Measurements from ENCODE around the gene GPHA2.

GPHA2 gene

DNA sequence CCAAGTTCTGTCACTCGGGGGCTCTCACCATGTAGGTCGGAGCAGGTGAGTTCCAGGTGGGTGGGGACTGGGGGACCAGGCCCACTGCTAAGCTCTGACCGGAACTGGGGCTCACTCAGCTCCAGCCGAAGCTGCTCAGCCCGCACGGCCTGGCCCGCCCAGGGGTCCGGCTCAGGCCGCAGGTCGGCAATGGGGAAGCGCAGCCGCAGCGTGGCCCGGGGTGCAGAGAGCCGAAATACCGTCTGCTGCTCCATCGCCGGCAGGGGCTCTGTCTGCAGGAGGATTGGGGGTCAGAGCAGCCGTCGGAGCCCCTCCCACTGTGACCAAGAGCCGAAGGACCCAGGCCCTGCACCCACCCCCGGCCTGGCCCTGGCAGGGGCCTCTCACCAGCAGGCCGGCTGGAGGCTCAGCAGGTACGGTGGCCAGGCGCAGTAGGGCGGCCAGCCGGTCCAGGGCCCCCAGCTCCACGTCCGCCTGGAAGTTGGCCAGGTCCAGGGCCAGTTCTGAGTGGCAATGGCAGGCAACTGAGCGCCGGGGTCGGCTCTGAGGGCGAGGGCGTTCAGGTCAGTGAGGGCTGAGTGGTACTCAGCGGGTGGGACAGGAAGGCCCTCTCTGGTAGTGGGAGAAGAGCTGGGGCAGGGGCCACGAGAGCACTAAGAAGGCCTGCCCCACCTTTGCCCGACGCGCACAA, 25.9 kb downstream of the GPHA2 start:
- DNase-seq: no peak

GRCh38 chr11:64908766-64909165, 26.9 kb downstream of the GPHA2 start:
- DNase-seq: no peak

- no peak for DNase-seq
Measured at GRCh38 chr11:64906314-64906635, 29.4 kb downstream of the GPHA2 start.

GRCh38 chr11:64905516-64906313, 30.0 kb downstream of the GPHA2 start:
- DNase-seq: no peak

GRCh38 chr11:64903291-64903833, 32.3 kb downstream of the GPHA2 start:
- DNase-seq: no peak

GRCh38 chr11:64902102-64902900, 33.4 kb downstream of the GPHA2 start:
- no peak for DNase-seq

GRCh38 chr11:64900774-64901173, 34.9 kb downstream of the GPHA2 start:
- DNase-seq: no peak

DNA sequence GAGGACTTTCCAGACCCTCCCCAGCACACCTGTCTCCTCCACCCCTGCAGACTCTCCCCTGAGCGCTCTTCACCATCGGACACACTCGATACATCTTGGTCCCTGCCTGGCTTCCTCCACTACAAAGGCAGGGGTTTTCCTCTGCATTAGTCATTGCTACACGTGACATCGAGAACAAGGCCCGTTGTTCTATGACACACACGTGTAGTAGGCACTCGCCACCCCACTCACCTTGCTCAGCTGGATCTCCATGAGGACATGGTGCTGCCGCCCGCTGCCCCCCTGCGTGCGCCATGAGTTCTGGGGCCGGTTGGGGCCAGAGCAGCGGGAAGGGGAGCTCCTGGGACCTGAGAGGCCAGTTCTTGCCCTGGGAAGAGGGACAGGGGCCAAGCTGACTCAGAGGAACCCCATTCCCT, 35.4 kb downstream of the GPHA2 start:
- DNase-seq: no peak

- no peak for DNase-seq
Measured at GRCh38 chr11:64898541-64898940, 37.2 kb downstream of the GPHA2 start.

DNA sequence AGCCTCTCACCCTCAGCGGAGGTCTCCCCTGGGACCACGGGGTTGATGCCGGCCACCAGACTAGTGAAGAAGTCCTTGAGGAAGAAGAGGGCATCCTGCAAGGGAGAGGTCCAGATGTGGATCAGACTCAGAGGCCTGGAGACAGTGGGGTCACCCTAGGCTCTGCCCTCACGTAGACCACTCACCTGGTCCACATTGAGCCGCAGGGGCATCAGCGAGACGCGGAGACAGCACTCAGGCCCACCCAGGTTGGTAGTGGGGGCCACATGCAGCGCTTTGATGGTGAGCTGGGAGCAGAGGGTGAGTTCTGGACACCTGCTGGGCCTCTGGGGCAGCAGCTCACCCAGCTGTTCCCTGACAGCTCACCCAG, 37.6 kb downstream of the GPHA2 start:
- DNase-seq: no peak

GRCh38 chr11:64897381-64898075, 38.2 kb downstream of the GPHA2 start:
- no peak for DNase-seq

- no peak for DNase-seq
Measured at GRCh38 chr11:64896448-64897022, 39.2 kb downstream of the GPHA2 start.

DNA sequence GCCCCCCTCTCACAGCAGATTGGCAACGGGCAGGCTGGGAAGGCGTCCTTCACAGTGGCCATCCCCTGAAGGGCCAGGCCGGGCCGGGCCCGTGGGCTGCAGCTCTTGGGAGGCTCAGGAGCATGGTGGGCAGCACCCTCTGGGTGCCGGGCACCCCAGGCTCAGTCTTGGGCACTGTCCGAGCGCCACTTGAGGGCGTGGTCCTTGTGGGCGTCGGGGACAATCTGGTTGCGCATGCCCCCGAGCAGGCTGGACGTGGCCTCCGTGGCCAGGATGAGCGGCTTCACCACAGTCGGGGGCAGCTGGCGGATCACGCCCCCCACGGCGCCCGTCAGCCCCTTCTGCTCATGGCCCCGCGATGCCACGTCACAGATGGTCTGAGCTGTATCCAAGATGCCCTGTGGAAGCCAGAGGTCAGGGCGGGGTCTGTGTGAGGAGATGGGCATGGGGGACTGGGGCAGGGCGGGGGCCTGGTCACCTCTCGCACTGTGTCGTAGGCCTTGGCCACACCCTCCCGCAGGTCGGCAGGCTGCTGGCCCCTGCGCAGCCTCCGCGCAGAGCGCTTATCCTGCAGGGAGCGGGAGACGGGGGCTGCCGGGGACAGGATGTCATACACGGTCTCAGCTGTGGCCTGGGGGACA, 40.8 kb downstream of the GPHA2 start:
- no peak for DNase-seq

GRCh38 chr11:64894070-64894811, 41.5 kb downstream of the GPHA2 start:
- no peak for DNase-seq

- no peak for DNase-seq
Measured at GRCh38 chr11:64893194-64894069, 42.3 kb downstream of the GPHA2 start.

DNA sequence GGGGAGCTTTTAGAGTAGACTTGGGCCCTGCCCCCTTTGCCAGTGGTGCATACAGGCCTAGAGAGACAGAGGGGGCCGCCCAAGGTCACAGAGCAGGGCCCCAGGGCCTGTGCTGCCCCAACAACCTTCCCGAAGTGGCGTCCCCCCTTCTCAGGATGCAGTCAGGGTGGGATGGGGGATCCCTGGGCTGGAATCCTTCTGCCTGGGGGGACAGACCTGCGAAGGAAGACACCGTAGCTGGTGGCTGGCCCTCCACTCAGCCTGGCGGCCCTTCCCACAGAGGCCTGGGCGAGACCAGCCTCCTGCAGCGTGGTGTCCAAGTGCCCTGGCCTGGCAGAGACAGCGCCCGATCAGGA, 42.9 kb downstream of the GPHA2 start:
- no peak for DNase-seq

GRCh38 chr11:64892411-64892831, 43.3 kb downstream of the GPHA2 start:
- no peak for DNase-seq

DNA sequence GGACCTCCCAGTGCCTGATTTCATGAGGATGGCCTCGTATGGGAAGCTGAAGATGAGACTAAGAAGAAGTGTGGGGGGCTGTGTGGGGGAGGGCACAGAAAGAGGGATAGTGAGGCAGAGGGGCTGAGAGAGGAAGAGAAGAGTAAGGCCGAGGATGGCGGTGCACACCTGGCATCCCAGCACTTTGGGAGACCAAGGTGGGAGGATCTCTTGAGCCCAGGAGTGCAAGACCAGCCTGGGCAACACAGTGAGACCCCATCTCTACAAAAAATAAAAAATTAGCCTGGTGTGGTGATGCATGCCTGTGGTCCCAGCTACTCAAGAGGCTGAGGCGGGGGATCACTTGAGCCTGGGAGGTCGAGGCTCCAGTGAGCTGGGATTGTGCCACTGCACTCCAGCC, 43.8 kb downstream of the GPHA2 start:
- DNase-seq: no peak

- no peak for DNase-seq
Measured at GRCh38 chr11:64891215-64891848, 44.4 kb downstream of the GPHA2 start.

GRCh38 chr11:64890522-64890939, 45.2 kb downstream of the GPHA2 start:
- no peak for DNase-seq

Measured in NCI-H187 treated with DMSO at 0.1 percent for 48 hours (cell line).